Hepatocyte (in vitro differentiated cells): ENCODE measurements around the gene GMIP. TPM values are rescaled to one million over a fixed set of nuclear protein-coding genes. Genes with fewer than 3 reads are reported as not detected.

ENCODE experiments used
- DNase-seq: peaks from one replicate; pipeline ENCODE4 v3.0.0-alpha.2; 2016; ENCODE audit warnings: low spot score
- H2AFZ ChIP-seq: fragments of 200-600 bp; sonication (generic); 2 replicates; pipeline ENCODE4 v1.6.0; 2016; ENCODE audit warnings: antibody characterized with exemption, mild to moderate bottlenecking
- H3K27ac ChIP-seq: fragments of 200-600 bp; sonication (generic); 2 replicates; pipeline ENCODE4 v1.5.1; 2016; ENCODE audit warnings: mild to moderate bottlenecking
- H3K27me3 ChIP-seq: fragments of 200-600 bp; sonication (generic); 2 replicates; pipeline ENCODE4 v1.6.1; 2016
- H3K36me3 ChIP-seq: fragments of 200-600 bp; sonication (generic); replicated peaks from 2 replicates; pipeline ENCODE4 v1.5.1; 2016; ENCODE audit warnings: low read depth; ENCODE audit not compliant: insufficient read depth
- H3K4me1 ChIP-seq: fragments of 200-600 bp; sonication (generic); 2 replicates; pipeline ENCODE4 v1.5.1; 2016; ENCODE audit warnings: mild to moderate bottlenecking, moderate library complexity; ENCODE audit not compliant: insufficient read depth
- H3K4me2 ChIP-seq: fragments of 200-600 bp; sonication (generic); 2 replicates; pipeline ENCODE4 v1.6.0; 2016
- H3K4me3 ChIP-seq: fragments of 200-600 bp; sonication (generic); 2 replicates; pipeline ENCODE4 v1.5.1; 2016; ENCODE audit warnings: mild to moderate bottlenecking
- H3K79me2 ChIP-seq: fragments of 200-600 bp; sonication (generic); 2 replicates; pipeline ENCODE4 v1.6.0; 2017; ENCODE audit warnings: mild to moderate bottlenecking
- H3K9me2 ChIP-seq: fragments of 200-600 bp; sonication (generic); replicated peaks from 2 replicates; pipeline ENCODE4 v1.6.0; 2017; ENCODE audit warnings: mild to moderate bottlenecking; ENCODE audit not compliant: insufficient read depth
- H3K9me3 ChIP-seq: fragments of 200-600 bp; sonication (generic); 2 replicates; pipeline ENCODE4 v1.5.1; 2016; ENCODE audit warnings: low read depth, mild to moderate bottlenecking
- H4K20me1 ChIP-seq: fragments of 200-600 bp; sonication (generic); 2 replicates; pipeline ENCODE4 v1.6.0; 2016; ENCODE audit warnings: mild to moderate bottlenecking; ENCODE audit not compliant: insufficient read depth, poor library complexity, severe bottlenecking
- EZH2 ChIP-seq: fragments of 200-600 bp; sonication (generic); IDR thresholded peaks from 2 replicates; pipeline ENCODE4 v1.6.1; 2016; ENCODE audit warnings: antibody characterized with exemption, mild to moderate bottlenecking, borderline replicate concordance
- EZH2phosphoT487 ChIP-seq: fragments of 200-600 bp; sonication (generic); IDR thresholded peaks from one replicate; pipeline ENCODE4 v1.6.1; 2018; ENCODE audit warnings: antibody characterized with exemption, mild to moderate bottlenecking, low read depth, moderate library complexity; ENCODE audit not compliant: unreplicated experiment, severe bottlenecking
- whole genome bisulfite sequencing: methylation state at CpG from one replicate; pipeline ENCODE4 v1.1.6; 2016; ENCODE audit warnings: low lambda C conversion rate; ENCODE audit errors: missing lambda C conversion rate; 5-methylcytosine and 5-hydroxymethylcytosine counted together
- polyA plus RNA-seq: library from polyadenylated mRNA; unstranded; fragments of >200 nt; fragmentation: Nextera tagmentation; extraction: Ambion mirVana; gene quantifications from 2 replicates; pipeline ENCODE4 v1.2.1, GENCODE V29; 2016
- total RNA-seq: library from RNA; depleted of rRNA; stranded (reverse); fragments of >200 nt; gene quantifications from 2 replicates; pipeline ENCODE4 v1.2.3, GENCODE V29; 2014
- TF ChIP-seq, protein P1 (sequence below): fragments of 200-600 bp; sonication (generic); IDR thresholded peaks from 2 replicates; pipeline ENCODE4 v1.5.1; 2016; ENCODE audit warnings: antibody characterized with exemption, mild to moderate bottlenecking; ENCODE audit not compliant: poor library complexity

The GMIP gene
- total and polyA plus RNA-seq, 2 experiments from 2014 or later, result 5.6 to 13.0 TPM

DNA sequence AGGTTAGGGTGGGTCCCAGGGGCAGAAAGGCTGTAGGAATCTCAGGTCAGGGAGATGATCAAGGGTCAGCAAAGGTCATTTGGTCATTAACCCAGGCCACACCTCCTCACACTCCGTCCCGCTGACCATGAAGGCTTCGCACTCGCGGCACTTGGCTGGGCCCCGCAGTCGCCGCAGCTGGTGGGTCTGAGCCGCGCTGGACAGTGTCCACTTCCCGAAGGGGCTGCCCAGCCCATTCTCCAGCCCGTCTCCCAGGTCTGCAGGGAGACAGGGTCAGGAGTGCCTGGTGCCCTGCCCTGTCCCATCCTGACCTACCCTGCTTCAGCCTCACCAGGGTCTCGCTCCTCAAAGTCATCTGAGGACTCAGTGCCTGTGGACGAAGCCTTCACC lies 8.1 kb downstream of the GMIP start:
- H3K9me3 ChIP-seq, result no peaks in the 10 kb centered on the region
- H3K4me3 ChIP-seq, result no peak overlapping the region
- WGBS, result over 99% methylated on average over 14 of the region's 14 CpGs
- H3K4me1 ChIP-seq, result no peaks in the 10 kb centered on the region
- DNase-seq, result no peak
- no peak overlapping the region for H2AFZ ChIP-seq
- no peak overlapping the region for H3K4me2 ChIP-seq
- TF ChIP-seq, protein P1, sequence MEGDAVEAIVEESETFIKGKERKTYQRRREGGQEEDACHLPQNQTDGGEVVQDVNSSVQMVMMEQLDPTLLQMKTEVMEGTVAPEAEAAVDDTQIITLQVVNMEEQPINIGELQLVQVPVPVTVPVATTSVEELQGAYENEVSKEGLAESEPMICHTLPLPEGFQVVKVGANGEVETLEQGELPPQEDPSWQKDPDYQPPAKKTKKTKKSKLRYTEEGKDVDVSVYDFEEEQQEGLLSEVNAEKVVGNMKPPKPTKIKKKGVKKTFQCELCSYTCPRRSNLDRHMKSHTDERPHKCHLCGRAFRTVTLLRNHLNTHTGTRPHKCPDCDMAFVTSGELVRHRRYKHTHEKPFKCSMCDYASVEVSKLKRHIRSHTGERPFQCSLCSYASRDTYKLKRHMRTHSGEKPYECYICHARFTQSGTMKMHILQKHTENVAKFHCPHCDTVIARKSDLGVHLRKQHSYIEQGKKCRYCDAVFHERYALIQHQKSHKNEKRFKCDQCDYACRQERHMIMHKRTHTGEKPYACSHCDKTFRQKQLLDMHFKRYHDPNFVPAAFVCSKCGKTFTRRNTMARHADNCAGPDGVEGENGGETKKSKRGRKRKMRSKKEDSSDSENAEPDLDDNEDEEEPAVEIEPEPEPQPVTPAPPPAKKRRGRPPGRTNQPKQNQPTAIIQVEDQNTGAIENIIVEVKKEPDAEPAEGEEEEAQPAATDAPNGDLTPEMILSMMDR, result no peak
- TF ChIP-seq EZH2phosphoT487 (no peak), EZH2 (no peak)
- H3K36me3 ChIP-seq, result no peaks in the 10 kb centered on the region
- H3K9me2 ChIP-seq, result no peaks in the 10 kb centered on the region
- no peak overlapping the region for H3K27ac ChIP-seq
- no peaks in the 10 kb centered on the region for H3K79me2 ChIP-seq
- no peaks in the 10 kb centered on the region for H4K20me1 ChIP-seq
- H3K27me3 ChIP-seq, result no peaks in the 10 kb centered on the region

DNA sequence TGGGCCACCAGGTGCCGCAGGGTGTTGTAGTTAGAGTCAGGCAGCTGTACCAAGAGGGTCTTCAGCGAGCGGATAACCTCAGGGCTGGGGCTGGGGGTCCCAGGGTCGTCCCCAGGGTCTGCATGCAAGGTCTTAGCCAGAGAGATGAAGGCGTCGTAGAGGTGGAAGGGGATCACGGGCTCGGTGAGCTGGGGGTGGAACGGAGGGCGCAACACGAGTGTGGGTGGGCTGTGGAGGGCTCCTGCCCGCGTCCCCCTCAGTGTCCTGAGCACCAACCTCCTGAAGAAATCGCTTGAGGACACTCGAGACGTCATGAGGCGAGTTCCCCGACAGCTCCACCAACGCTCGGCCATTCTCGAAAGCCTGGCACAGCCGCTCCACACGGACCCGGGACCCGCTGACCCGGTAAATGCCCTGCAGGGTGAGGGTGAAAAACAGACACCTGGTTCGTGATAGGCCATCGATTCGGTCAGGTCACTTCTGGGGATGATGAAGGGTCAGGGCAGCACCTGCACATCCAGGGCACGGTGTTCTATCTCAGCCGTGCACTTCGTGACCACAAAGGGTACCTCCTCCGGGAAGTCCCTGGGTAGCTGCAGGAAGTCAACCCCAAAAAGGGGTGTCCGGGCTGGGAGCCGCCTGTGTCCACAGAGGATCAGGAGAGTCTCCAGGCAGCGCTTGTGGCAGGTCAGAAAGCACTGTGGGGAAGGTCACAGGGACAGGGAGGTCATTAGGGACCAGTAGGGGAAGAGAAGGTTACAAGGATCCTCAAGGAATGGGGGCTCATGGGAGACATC lies 8.7 kb downstream of the GMIP start:
- H3K9me3 ChIP-seq, result no peaks in the 10 kb centered on the region
- TF ChIP-seq EZH2phosphoT487 (no peak), EZH2 (no peak)
- TF ChIP-seq, protein P1, result no peak
- no peak overlapping the region for H3K4me2 ChIP-seq
- no peaks in the 10 kb centered on the region for H3K79me2 ChIP-seq
- H2AFZ ChIP-seq, result no peak overlapping the region
- no peaks in the 10 kb centered on the region for H3K27me3 ChIP-seq
- no peaks in the 10 kb centered on the region for H3K4me1 ChIP-seq
- no peaks in the 10 kb centered on the region for H4K20me1 ChIP-seq
- no peaks in the 10 kb centered on the region for H3K36me3 ChIP-seq
- no peak overlapping the region for H3K27ac ChIP-seq
- no peak overlapping the region for H3K4me3 ChIP-seq
- no peaks in the 10 kb centered on the region for H3K9me2 ChIP-seq
- whole genome bisulfite sequencing, result 96% methylated on average over 28 of the region's 36 CpGs
- DNase-seq, result no peak

DNA sequence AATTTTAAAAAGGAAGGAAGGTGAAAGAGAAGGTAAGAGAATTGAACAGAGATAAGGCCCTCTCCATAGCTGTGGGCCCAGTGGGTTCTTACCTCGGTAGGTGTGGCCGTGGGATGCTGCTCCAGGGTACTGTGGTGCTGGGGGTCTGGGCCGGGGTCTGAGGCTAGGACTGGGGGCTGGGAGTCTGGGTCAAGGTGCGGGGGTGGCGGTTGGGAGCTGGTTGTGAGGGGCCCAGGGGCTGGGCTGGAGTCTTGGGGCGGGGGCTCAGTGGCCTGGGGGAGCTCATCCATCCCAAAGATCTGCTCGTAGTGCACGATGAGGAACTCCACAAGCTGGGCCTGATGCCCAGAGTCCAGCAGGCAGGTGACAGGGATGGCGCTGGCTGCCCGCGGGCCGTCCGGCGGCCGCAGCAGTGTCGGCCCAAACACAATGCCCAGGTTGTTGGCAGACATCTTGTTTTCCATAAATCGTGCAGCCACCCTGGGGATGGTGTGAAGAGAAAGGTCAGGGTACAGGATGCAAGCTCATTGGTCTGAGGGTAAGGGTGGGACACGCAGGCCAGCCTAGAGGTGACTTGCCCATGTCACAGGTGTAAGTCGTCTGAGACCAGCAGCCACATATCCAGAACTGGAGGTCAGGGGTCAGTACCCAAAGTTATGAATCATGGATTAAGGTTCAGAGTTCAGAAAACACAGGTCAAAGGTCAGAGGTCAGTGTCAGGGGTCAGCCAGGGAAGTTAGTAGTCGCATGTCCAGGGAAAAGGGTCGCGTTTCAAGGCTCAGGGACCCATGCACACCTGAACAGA lies 9.5 kb downstream of the GMIP start:
- TF ChIP-seq, protein P1, result no peak
- no peak for TF ChIP-seq EZH2
- no peak for TF ChIP-seq EZH2phosphoT487
- WGBS, result 98% methylated on average over 18 of the region's 22 CpGs
- H4K20me1 ChIP-seq, result no peaks in the 10 kb centered on the region
- H2AFZ ChIP-seq, result no peak overlapping the region
- no peak for DNase-seq
- H3K9me2 ChIP-seq, result no peaks in the 10 kb centered on the region
- no peaks in the 10 kb centered on the region for H3K36me3 ChIP-seq
- no peak overlapping the region for H3K27ac ChIP-seq
- H3K4me2 ChIP-seq, result no peak overlapping the region
- no peaks in the 10 kb centered on the region for H3K27me3 ChIP-seq
- no peaks in the 10 kb centered on the region for H3K79me2 ChIP-seq
- H3K4me1 ChIP-seq, result no peaks in the 10 kb centered on the region
- no peaks in the 10 kb centered on the region for H3K9me3 ChIP-seq
- H3K4me3 ChIP-seq, result no peak overlapping the region
